Kidney epithelial cell (primary cell): ENCODE data around the gene SNCAIP. TPM values are rescaled to one million over a fixed set of nuclear protein-coding genes. Genes with fewer than 3 reads are reported as not detected.

Experiments used
- DNase-seq: peaks from one replicate; pipeline ENCODE4 v3.0.0-alpha.2; 2010; ENCODE audit warnings: low read depth
- H3K27me3 ChIP-seq: 2 replicates; pipeline ENCODE4 v1.6.0; 2011; ENCODE audit warnings: low read length; ENCODE audit not compliant: control insufficient read depth, insufficient read depth
- H3K36me3 ChIP-seq: 2 replicates; pipeline ENCODE4 v1.5.1; 2011; ENCODE audit warnings: low read length; ENCODE audit not compliant: control insufficient read depth, insufficient read depth
- H3K4me3 ChIP-seq: 2 replicates; pipeline ENCODE4 v1.5.1; 2011; ENCODE audit warnings: low read depth, mild to moderate bottlenecking, control low read depth, low read length
- total RNA-seq: library from RNA; depleted of rRNA; stranded (reverse); fragments of >200 nt; gene quantifications from 2 replicates; pipeline ENCODE4 v1.2.3, GENCODE V29; 2015
- TF ChIP-seq, protein P1 (sequence below): IDR thresholded peaks from 2 replicates; pipeline ENCODE4 v1.5.1; 2011; ENCODE audit warnings: mild to moderate bottlenecking, moderate library complexity, low read length, control low read depth, inconsistent platforms; ENCODE audit not compliant: insufficient read depth, poor library complexity, severe bottlenecking

SNCAIP gene
- total RNA-seq, 1 donor from 2014 or later: 3.1 TPM

DNA sequence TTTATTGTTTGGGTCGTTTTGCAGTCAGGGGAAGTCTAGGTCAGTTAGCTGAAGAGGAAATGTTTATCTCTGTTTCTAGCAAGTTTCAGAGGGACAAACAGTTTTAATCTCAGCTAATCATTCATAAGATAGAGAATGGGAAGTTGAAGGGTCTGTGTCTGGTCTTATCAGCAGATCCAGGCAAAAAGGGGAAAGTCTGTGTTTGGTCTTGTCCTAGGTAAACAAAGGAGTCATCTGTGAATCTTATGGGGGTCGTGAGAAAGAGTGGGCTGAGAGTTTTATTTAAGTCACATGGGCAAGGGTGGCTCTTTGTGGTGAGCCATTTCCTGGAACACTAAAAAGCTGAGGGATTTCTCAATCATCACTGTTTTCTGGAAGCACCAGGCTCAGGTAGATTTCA, 5.6 kb upstream of the SNCAIP start:
- Histone ChIP-seq H3K36me3 (no peaks in the 10 kb centered on the region), H3K4me3 (no peak overlapping the region), H3K27me3 (no peaks in the 10 kb centered on the region)
- TF ChIP-seq, protein P1, sequence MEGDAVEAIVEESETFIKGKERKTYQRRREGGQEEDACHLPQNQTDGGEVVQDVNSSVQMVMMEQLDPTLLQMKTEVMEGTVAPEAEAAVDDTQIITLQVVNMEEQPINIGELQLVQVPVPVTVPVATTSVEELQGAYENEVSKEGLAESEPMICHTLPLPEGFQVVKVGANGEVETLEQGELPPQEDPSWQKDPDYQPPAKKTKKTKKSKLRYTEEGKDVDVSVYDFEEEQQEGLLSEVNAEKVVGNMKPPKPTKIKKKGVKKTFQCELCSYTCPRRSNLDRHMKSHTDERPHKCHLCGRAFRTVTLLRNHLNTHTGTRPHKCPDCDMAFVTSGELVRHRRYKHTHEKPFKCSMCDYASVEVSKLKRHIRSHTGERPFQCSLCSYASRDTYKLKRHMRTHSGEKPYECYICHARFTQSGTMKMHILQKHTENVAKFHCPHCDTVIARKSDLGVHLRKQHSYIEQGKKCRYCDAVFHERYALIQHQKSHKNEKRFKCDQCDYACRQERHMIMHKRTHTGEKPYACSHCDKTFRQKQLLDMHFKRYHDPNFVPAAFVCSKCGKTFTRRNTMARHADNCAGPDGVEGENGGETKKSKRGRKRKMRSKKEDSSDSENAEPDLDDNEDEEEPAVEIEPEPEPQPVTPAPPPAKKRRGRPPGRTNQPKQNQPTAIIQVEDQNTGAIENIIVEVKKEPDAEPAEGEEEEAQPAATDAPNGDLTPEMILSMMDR: no peak
- no peak for DNase-seq

DNA sequence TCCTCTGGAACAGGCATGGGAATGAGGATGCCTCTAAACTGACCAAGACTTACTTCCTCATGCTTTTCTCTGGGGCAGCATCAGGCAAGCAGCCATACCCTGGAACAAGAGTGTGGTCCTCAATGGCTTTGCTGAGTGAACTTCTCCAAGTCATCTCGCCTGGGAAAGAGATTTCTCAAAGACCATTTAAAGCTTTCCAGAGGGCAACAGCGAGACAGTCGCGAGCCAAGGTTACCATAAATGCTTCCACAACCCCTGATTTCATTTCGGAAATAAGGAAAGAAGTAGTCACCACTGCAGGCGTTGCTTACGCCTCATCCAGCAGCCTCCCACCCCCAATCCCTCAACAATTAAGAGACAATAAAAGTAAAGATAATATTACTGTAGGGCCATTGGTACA, 1.1 kb upstream of the SNCAIP start:
- TF ChIP-seq, protein P1: no peak
- no peak for DNase-seq
- Histone ChIP-seq H3K36me3 (no peaks in the 10 kb centered on the region), H3K27me3 (no peaks in the 10 kb centered on the region), H3K4me3 (no peak overlapping the region)

DNA sequence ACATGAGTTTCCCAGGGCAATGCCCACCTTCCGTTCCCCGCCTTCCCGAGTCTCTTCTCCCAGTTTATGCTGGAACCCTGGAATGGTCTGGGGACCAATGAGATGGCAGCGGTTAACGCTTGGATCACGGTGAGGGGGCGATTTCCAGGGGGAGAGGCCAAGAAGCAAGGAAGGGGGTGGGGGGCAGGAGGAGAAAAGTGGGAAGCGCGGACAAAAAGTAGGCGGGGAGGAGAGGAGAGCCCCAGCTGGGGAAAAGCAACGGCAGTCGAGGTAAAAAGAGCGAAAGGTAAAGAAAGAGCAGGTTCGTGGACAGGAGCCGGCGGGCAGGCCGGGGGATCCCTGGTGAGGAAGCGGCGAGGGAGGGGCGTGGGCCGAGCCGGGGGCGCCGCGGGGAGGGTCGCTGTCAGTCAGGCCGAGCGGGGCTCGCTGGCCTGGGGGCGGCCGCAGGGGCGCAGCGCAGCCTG, 508 bp upstream of the SNCAIP start:
- TF ChIP-seq, protein P1: no peak
- H3K4me3 ChIP-seq: peak overlapping the region; percentile 68
- no peaks in the 10 kb centered on the region for H3K27me3 ChIP-seq
- no peaks in the 10 kb centered on the region for H3K36me3 ChIP-seq
- DNase-seq: no peak

- TF ChIP-seq, protein P1: no peak
- Histone ChIP-seq H3K36me3 (no peaks in the 10 kb centered on the region), H3K4me3 (peak overlapping the region; percentile 68), H3K27me3 (no peaks in the 10 kb centered on the region)
- DNase-seq: no peak
Measured at GRCh38 chr5:122312591-122313406, 762 bp downstream of the SNCAIP start.

- Histone ChIP-seq H3K27me3 (no peaks in the 10 kb centered on the region), H3K36me3 (no peaks in the 10 kb centered on the region), H3K4me3 (no peak overlapping the region)
- TF ChIP-seq, protein P1: no peak
- DNase-seq: no peak
Measured at GRCh38 chr5:122314036-122314435, 2.0 kb downstream of the SNCAIP start.

GRCh38 chr5:122315521-122315920, 3.5 kb downstream of the SNCAIP start:
- no peaks in the 10 kb centered on the region for H3K36me3 ChIP-seq
- DNase-seq: no peak
- H3K4me3 ChIP-seq: no peak overlapping the region
- H3K27me3 ChIP-seq: no peaks in the 10 kb centered on the region
- TF ChIP-seq, protein P1: no peak
